Left ventricle myocardium inferior (tissue), 1 donor: ENCODE data around the gene RGMA. TPM values are rescaled to one million over a fixed set of nuclear protein-coding genes. Genes with fewer than 3 reads are reported as not detected.

Source experiments
- DNase-seq: peaks from one replicate; pipeline ENCODE4 v3.0.0-alpha.2; 2020
- H3K27ac ChIP-seq: fragments of 200-600 bp; replicated peaks from 2 replicates; pipeline ENCODE4 v1.8.0; 2021
- H3K27me3 ChIP-seq: fragments of 200-600 bp; 2 replicates; pipeline ENCODE4 v1.8.0; 2021; ENCODE audit warnings: low read depth
- H3K36me3 ChIP-seq: fragments of 200-600 bp; 2 replicates; pipeline ENCODE4 v1.8.0; 2021
- H3K4me1 ChIP-seq: fragments of 200-600 bp; 2 replicates; pipeline ENCODE4 v1.8.0; 2021
- H3K4me3 ChIP-seq: fragments of 200-600 bp; 2 replicates; pipeline ENCODE4 v1.8.0; 2021; ENCODE audit warnings: mild to moderate bottlenecking, moderate library complexity
- H3K9me3 ChIP-seq: fragments of 200-600 bp; replicated peaks from 2 replicates; pipeline ENCODE4 v1.8.0; 2021
- CTCF ChIP-seq: fragments of 200-600 bp; IDR thresholded peaks from 2 replicates; pipeline ENCODE4 v1.8.0; 2021; ENCODE audit warnings: antibody characterized with exemption, mild to moderate bottlenecking, borderline replicate concordance
- intact Hi-C: fragments of 100-400 bp; cut with micrococcal nuclease; formaldehyde crosslinking; loops from one replicate; pipeline ENCODE4 v1.11.0; 2022
- total RNA-seq: library from RNA; stranded (reverse); fragmentation: NEBNext Ultra II Directional; extraction: Animal tissue kit (Norgen Biotek cat#: 25700); gene quantifications from one replicate; pipeline ENCODE4 v1.2.1, GENCODE V29; 2021
- donor health status: DM: no; HTN: yes; CAD: no; lungs with severe emphysema.

The RGMA gene
- total RNA-seq, 1 donor from 2014 or later: 16.9 TPM

GRCh38 chr15:93049914-93050578 is 39.0 kb downstream of the RGMA start:
- DNase-seq: no peak
- Histone ChIP-seq H3K4me1 (no peaks in the 10 kb centered on the region), H3K27me3 (no peaks in the 10 kb centered on the region), H3K4me3 (no peak overlapping the region), H3K9me3 (peaks cover 15% of the 10 kb centered on the region), H3K36me3 (peaks cover 45% of the 10 kb centered on the region), H3K27ac (no peak overlapping the region)
- intact Hi-C loops: no loop called here
- TF ChIP-seq CTCF: no peak

- Histone ChIP-seq H3K9me3 (peaks cover 15% of the 10 kb centered on the region), H3K36me3 (peaks cover 53% of the 10 kb centered on the region), H3K4me1 (no peaks in the 10 kb centered on the region), H3K4me3 (no peak overlapping the region), H3K27me3 (no peaks in the 10 kb centered on the region), H3K27ac (no peak overlapping the region)
- TF ChIP-seq CTCF: no peak
- no peak for DNase-seq
- intact Hi-C loops: no loop called here
Measured at GRCh38 chr15:93049233-93049632, 39.8 kb downstream of the RGMA start.

GRCh38 chr15:93048759-93049161 is 40.3 kb downstream of the RGMA start:
- no peak for DNase-seq
- Histone ChIP-seq H3K9me3 (peaks cover 15% of the 10 kb centered on the region), H3K4me3 (no peak overlapping the region), H3K36me3 (peaks cover 58% of the 10 kb centered on the region), H3K4me1 (no peaks in the 10 kb centered on the region), H3K27me3 (no peaks in the 10 kb centered on the region), H3K27ac (no peak overlapping the region)
- no peak for TF ChIP-seq CTCF
- intact Hi-C loops: no loop called here

GRCh38 chr15:93048426-93048721 is 40.6 kb downstream of the RGMA start:
- Histone ChIP-seq H3K27ac (no peak overlapping the region), H3K4me3 (no peak overlapping the region), H3K9me3 (peaks cover 15% of the 10 kb centered on the region), H3K36me3 (peaks cover 60% of the 10 kb centered on the region), H3K27me3 (no peaks in the 10 kb centered on the region), H3K4me1 (no peaks in the 10 kb centered on the region)
- intact Hi-C loops: no loop called here
- TF ChIP-seq CTCF: no peak
- DNase-seq: no peak

- H3K27me3 ChIP-seq: no peaks in the 10 kb centered on the region
- no peak overlapping the region for H3K27ac ChIP-seq
- peaks cover 15% of the 10 kb centered on the region for H3K9me3 ChIP-seq
- no peaks in the 10 kb centered on the region for H3K4me1 ChIP-seq
- intact Hi-C loops: no loop called here
- H3K4me3 ChIP-seq: no peak overlapping the region
- no peak for DNase-seq
- TF ChIP-seq CTCF: no peak
- H3K36me3 ChIP-seq: peaks cover 60% of the 10 kb centered on the region
Measured at GRCh38 chr15:93047621-93048425, 41.2 kb downstream of the RGMA start.
